Lower leg skin (tissue), 4 donors: ENCODE data around the gene CCSER1. TPM values are rescaled to one million over a fixed set of nuclear protein-coding genes. Genes with fewer than 3 reads are reported as not detected.

Experiments used
- DNase-seq, 2 donors: peaks; one replicate each; pipeline ENCODE4 v3.0.0-alpha.2; 2019; ENCODE audit warnings: low spot score in 2 of 2
- H3K4me3 ChIP-seq: fragments of 200-600 bp; sonication (generic); 2 replicates; pipeline ENCODE4 v1.5.1; 2017; ENCODE audit warnings: mild to moderate bottlenecking, low read depth; ENCODE audit not compliant: poor library complexity, severe bottlenecking
- POLR2A ChIP-seq, 2 donors: fragments of 450-650 bp; IDR thresholded peaks; one replicate each; pipeline ENCODE4 v1.6.1; 2016 to 2017; ENCODE audit warnings: antibody characterized with exemption in 2 of 2, mild to moderate bottlenecking in 1 of 2, moderate library complexity in 1 of 2
- WGBS, 2 donors: methylation state at CpG; one replicate each; pipeline ENCODE4 v1.1.5; 2018; 5-methylcytosine and 5-hydroxymethylcytosine counted together
- intact Hi-C: fragments of 100-400 bp; cut with DNase I; formaldehyde crosslinking; loops from one replicate; pipeline ENCODE4 v1.15.0; 2023; ENCODE audit warnings: low total_unique reads
- total RNA-seq, 4 donors: library from RNA; depleted of rRNA; stranded (reverse); fragments of >200 nt; gene quantifications; one replicate each; pipeline ENCODE4 v1.1.0, GENCODE V29; 2016
- TF ChIP-seq, protein P1 (sequence below), 3 donors: fragments of 450-650 bp; IDR thresholded peaks; one replicate each; pipeline ENCODE4 v1.5.1; 2016; ENCODE audit warnings: antibody characterized with exemption in 3 of 3, mild to moderate bottlenecking in 3 of 3, moderate library complexity in 2 of 3

CCSER1 gene
- total RNA-seq, 4 donors from 2014 or later, result 6.5 to 12.1 (median 9.9) TPM

DNA sequence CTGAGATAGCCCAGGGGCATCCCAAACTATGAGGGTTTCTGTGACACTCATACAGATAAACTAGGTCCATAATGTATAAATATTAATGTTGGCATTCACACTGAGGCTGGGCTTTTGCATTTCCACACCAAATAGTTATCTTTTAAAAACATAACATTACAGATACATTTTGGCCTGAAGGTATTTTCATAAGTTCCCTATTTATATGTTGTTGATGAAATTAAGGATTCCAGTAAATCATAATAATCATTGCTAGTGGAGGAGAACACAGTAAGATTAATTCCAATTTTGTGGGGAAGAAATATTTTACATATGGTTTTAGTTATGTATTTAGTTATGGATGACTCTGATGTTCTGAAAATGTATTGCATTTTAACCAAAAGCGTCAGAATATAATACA, 479.6 kb downstream of the CCSER1 start:
- 74 to 75% methylated on average over 1 of the region's 1 CpG for WGBS, 2 donors
- no peak for DNase-seq
- no peak overlapping the region for H3K4me3 ChIP-seq
- intact Hi-C loops, result no loop called here
- TF ChIP-seq POLR2A (IDR thresholded peaks at IDR 0.05), result no peak
- TF ChIP-seq, protein P1, sequence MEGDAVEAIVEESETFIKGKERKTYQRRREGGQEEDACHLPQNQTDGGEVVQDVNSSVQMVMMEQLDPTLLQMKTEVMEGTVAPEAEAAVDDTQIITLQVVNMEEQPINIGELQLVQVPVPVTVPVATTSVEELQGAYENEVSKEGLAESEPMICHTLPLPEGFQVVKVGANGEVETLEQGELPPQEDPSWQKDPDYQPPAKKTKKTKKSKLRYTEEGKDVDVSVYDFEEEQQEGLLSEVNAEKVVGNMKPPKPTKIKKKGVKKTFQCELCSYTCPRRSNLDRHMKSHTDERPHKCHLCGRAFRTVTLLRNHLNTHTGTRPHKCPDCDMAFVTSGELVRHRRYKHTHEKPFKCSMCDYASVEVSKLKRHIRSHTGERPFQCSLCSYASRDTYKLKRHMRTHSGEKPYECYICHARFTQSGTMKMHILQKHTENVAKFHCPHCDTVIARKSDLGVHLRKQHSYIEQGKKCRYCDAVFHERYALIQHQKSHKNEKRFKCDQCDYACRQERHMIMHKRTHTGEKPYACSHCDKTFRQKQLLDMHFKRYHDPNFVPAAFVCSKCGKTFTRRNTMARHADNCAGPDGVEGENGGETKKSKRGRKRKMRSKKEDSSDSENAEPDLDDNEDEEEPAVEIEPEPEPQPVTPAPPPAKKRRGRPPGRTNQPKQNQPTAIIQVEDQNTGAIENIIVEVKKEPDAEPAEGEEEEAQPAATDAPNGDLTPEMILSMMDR (IDR thresholded peaks at IDR 0.05), result no peak

DNA sequence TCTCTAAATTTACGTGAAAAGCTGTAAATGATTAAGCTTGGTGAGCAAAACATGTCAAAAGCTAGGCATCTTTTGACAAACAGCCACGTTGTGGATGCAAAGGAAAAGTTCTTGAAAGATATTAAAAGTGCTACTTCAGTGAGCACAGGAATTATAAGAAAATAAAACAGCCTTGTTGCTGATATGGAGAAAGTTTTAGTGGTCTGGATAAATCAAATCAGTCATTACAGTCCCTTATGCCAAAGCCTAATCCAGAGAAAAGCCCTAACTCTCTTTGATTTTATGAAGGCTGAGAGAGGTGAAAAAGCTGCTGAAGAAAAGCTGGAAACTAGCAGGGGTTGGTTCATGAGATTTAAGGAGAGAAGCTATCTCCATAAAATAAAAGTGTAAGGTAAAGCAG, 487.2 kb downstream of the CCSER1 start:
- H3K4me3 ChIP-seq, result no peak overlapping the region
- intact Hi-C loops, result no loop called here
- no peak for TF ChIP-seq POLR2A (IDR thresholded peaks at IDR 0.05)
- TF ChIP-seq, protein P1 (IDR thresholded peaks at IDR 0.05), result no peak
- 68 to 76% methylated on average over 2 of the region's 2 CpGs for WGBS, 2 donors
- DNase-seq, result no peak

DNA sequence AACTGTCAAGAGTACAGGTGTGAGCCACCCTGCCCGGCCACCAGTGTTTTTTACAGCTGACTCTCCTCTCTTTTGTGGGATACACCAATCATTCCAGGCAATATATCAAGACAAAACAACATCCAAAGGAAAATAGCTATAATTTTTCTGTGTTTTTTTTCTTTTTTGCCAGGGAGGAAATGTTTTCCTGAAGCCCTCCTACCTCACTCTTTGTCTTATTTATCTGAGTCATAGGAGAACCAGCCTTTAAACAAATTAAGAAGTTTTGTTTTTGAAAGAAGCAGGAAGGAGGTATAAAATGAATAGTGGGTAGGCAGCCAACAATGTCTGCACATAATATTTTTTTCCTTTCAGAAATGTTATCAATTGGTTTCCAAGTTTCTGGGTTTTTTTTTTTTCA, 493.9 kb downstream of the CCSER1 start:
- TF ChIP-seq POLR2A (IDR thresholded peaks at IDR 0.05), result no peak
- TF ChIP-seq, protein P1 (IDR thresholded peaks at IDR 0.05), result no peak
- 67 to 75% methylated on average over 1 of the region's 1 CpG for WGBS, 2 donors
- H3K4me3 ChIP-seq, result no peak overlapping the region
- DNase-seq, result no peak
- intact Hi-C loops, result no loop called here

DNA sequence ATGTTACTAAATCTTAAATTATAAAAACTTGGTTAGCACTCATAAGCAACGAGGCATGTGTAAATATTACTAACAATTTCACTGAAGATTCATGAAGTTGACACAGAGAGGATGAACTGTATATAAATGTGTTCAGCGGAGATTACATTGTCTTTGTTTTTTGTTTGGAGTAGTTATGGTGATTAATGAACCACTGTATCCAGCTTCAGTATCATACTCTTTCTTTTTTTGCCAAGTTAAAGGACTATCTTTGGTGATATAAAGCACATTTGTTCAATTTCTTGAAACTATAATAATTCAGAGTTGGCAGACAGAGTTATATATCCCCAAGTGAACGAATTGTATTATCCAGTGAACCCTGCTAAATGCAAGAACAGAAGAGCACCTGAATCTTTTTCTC, 497.6 kb downstream of the CCSER1 start:
- TF ChIP-seq POLR2A (IDR thresholded peaks at IDR 0.05), result no peak
- TF ChIP-seq, protein P1 (IDR thresholded peaks at IDR 0.05), result no peak
- DNase-seq, result no peak
- intact Hi-C loops, result no loop called here
- no peak overlapping the region for H3K4me3 ChIP-seq
- WGBS, 2 donors, result 58 to 64% methylated on average over 3 of the region's 3 CpGs

DNA sequence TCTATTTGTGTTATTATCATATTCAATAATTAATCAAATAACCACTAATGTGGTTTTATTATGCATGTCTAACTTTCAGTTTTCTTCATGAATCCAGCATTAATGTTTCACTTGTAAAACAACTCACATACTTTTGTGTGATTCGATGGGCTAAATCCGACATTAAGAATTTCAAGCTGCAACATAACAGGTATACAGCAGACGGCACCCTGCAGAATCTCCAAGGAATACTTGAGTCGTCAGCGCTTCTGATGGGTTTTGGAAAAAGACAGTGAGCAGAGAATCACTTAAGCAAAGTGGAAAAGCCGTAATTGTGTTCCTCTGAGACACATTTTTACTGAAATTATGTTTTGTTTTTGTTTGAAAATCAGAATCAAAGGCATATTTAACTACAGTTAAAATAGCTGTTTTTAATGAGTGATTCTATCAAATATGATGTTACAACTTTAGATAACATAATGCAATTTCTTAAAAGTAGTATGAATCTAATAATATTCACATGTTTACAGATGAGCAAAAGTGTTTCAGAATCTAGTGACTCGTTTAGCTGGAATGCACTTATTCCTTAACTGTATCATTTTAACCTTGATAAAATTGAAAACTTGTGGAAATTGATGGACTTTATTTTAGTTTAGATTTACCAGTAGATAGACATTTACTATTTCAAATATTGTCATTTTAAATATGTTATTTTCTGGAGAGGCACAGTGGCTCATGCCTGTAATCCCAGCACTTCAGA, 514.8 kb downstream of the CCSER1 start:
- WGBS, 2 donors, result 72 to 88% methylated on average over 7 of the region's 7 CpGs
- no peak for TF ChIP-seq POLR2A (IDR thresholded peaks at IDR 0.05)
- TF ChIP-seq, protein P1 (IDR thresholded peaks at IDR 0.05), result no peak
- DNase-seq, result no peak
- H3K4me3 ChIP-seq, result no peak overlapping the region
- intact Hi-C loops, result no loop called here

DNA sequence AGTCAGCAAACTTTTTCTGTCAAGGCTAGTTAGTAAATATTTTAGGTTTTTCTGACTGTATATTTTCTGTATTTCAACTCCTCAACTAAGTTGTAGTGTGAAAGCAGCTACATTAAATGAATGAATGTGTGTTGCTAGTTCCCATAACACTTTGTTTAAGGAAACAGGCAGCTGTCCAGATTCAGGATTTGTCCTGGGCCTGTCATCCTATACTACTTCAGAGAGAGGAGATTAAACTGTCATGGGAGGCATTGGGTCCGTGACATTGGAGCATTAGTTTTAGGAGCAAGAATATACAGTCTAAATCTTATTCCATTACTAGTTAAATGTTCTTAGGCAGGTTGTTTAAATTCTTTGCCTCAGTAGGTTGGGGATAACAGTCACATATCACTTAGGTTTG, 516.0 kb downstream of the CCSER1 start:
- TF ChIP-seq, protein P1 (IDR thresholded peaks at IDR 0.05), result no peak
- TF ChIP-seq POLR2A (IDR thresholded peaks at IDR 0.05), result no peak
- 86 to 94% methylated on average over 1 of the region's 1 CpG for WGBS, 2 donors
- intact Hi-C loops, result no loop called here
- DNase-seq, result no peak
- H3K4me3 ChIP-seq, result no peak overlapping the region
